BLaER1 treated with 17β-estradiol and CSF1 and Interleukin-3, amounts not matched to agents 10 nM and 100 nM (cell line): ENCODE measurements around the gene CD226.

Experiments used
- H3K27ac ChIP-seq, 11 experiments: shearing (Covaris generic); formaldehyde crosslinking; 2 replicates each; pipeline ENCODE4 v1.8.1; 2022
- H3K27me3 ChIP-seq, 11 experiments: shearing (Covaris generic); formaldehyde crosslinking; 2 replicates each; pipeline ENCODE4 v1.8.1; 2022
- H3K36me3 ChIP-seq, 11 experiments: shearing (Covaris generic); formaldehyde crosslinking; 2 replicates each; pipeline ENCODE4 v1.8.1; 2022
- H3K4me1 ChIP-seq, 10 experiments: shearing (Covaris generic); formaldehyde crosslinking; 2 replicates each; pipeline ENCODE4 v1.8.1; 2022
- H3K4me2 ChIP-seq, 11 experiments: shearing (Covaris generic); formaldehyde crosslinking; 2 replicates each; pipeline ENCODE4 v1.8.1; 2022
- H3K4me3 ChIP-seq, 10 experiments: shearing (Covaris generic); formaldehyde crosslinking; 2 replicates each; pipeline ENCODE4 v1.8.1; 2022
- H3K9ac ChIP-seq, 11 experiments: shearing (Covaris generic); formaldehyde crosslinking; 2 replicates each; pipeline ENCODE4 v1.8.1; 2022
- H3K9me3 ChIP-seq, 11 experiments: shearing (Covaris generic); formaldehyde crosslinking; replicated peaks in 1 of 11; 2 replicates each; pipeline ENCODE4 v1.8.1; 2022
- H4K20me1 ChIP-seq, 11 experiments: shearing (Covaris generic); formaldehyde crosslinking; 2 replicates each; pipeline ENCODE4 v1.8.1; 2022
- Cebpa-rat ChIP-seq, 11 experiments: shearing (Covaris generic); IDR thresholded peaks; 2 replicates each; pipeline ENCODE4 v1.8.1; 2022

CD226 gene

DNA sequence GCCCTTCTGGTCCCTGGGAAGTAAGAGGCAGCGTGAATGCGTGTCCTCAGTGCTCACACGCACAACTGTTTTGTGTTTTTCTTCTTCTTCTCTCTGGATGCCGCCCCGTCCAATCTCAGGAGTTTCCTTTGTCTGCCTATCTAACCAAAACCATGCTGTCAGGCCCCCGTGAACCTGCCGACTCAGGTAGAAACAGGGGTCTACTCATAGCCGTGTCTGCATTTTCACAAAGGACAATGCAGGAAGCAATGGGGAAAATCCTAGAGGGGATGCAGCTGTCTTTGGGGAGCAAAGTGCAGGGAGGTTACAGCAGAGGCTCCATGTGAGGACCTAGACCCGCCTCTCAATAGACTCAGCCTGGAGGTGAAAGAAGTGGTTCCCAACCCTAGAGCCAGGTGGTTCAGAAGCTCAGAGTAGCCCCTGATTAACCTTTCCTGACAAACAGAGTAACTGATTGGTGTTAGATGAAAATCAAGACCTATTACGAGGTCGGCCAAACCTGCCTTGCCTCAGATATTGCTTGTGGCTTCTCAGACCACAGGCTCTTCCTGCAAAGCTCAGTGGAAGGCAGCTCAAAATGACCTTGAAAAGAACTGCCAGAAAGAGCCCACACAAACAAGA lies 49.3 kb downstream of the CD226 start:
- Histone ChIP-seq H3K27me3 (no peaks in the 10 kb centered on the region), H3K4me3 (no peak overlapping the region), H3K9me3 (peaks cover 0 to 5% (median 0%) of the 10 kb centered on the region in 11 experiments; a peak in 1 of 22 replicates), H3K9ac (no peak overlapping the region), H3K36me3 (no peaks in the 10 kb centered on the region), H3K4me2 (peak overlapping the region in 4 of 11 experiments; percentile 8 to 25 (median 20); a peak in 3 of 22 replicates), H3K27ac (no peak overlapping the region), H3K4me1 (peaks cover 0 to 7% (median 0%) of the 10 kb centered on the region in 10 experiments; a peak in 5 of 20 replicates), H4K20me1 (no peaks in the 10 kb centered on the region)
- no peak for TF ChIP-seq Cebpa-rat (IDR thresholded peaks at IDR 0.05)

DNA sequence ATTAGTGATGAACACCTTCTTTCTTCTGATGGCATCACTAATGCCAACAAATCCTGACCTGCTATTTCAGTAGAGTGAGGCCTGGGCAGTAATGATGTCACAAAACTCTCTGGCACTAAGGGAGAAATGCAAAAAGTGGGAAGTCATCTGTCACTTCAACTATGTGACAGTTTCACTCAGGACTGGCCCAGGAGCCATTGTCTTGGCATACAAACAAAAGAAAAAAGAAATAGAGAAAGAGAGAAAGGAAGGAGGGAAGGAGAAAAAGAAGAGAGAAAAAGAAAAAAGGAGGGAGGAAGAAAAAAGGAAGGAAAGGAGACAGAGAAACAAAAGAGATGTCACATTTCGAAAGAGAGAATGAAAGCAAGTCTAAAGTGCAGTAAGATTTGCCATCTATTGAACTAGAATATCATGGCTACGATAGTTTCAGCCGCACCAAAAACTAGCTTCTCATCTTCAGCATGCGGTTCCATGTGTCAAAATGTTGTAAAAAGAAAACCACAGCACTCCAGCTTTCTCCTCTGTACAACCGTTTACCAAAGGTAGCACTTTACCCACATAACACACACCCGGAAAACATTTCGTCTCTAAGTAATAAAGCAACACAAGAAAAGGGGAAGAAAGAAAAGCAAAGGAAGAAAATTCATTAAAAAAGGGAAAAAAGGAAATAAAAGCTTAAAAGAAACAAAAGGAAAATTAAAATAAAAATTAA lies 50.1 kb downstream of the CD226 start:
- Histone ChIP-seq H3K4me3 (no peak overlapping the region), H3K9me3 (peaks cover 0 to 5% (median 0%) of the 10 kb centered on the region in 11 experiments; a peak in 1 of 22 replicates), H3K27me3 (no peaks in the 10 kb centered on the region), H3K27ac (no peak overlapping the region), H3K4me1 (peaks cover 0 to 7% (median 0%) of the 10 kb centered on the region in 10 experiments; a peak in 5 of 20 replicates), H3K4me2 (no peak overlapping the region), H4K20me1 (no peaks in the 10 kb centered on the region), H3K9ac (no peak overlapping the region), H3K36me3 (no peaks in the 10 kb centered on the region)
- no peak for TF ChIP-seq Cebpa-rat (IDR thresholded peaks at IDR 0.05)

DNA sequence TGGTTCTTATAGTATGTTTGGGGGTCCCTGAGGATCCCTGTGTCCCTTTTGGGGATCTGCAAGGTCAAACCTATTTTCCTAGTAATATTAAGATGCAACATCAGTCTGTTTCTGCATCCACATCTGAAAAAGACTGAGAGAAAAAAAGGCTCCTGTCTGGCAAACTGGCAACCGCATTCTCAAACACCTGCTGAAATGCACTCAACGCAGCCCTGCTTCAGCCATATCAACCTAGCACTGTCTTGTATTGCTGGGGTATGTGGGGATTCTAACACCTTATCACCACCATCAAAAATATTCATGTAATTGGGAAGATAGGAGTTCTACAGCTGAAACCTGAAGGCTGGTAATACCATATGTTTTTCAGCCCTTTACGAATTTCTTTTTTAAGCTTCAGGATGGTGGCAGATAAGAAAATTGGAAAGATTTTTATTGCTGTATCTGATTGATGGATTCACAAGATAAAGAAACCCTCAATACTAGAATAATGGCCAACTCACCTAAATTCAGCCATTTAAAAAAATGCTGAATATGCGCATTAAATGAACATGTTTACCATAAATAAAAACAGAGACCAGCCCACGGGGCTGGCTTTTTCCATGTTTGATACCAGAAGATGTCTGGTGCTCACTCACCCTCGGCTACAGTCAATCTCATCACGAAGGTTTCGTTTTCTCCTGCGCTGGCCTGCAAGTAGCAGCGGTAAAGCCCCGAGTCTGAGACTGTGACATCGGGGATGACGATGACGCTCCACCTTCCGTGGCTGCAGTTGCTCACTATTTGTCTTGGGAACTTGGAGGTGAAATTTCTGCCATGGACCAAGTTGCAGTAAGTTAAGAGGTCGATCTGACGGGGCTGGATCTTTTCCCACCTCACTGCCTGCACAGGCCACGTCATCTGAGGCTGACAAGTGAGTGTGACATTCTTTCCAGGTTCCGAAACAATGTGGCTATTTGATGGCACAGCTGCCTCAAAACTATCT lies 52.3 kb downstream of the CD226 start:
- Histone ChIP-seq H3K27me3 (no peaks in the 10 kb centered on the region), H3K9ac (no peak overlapping the region), H3K9me3 (peaks cover 0 to 5% (median 0%) of the 10 kb centered on the region in 11 experiments; a peak in 1 of 22 replicates), H3K36me3 (no peaks in the 10 kb centered on the region), H3K27ac (no peak overlapping the region), H4K20me1 (no peaks in the 10 kb centered on the region), H3K4me1 (peaks cover 0 to 7% (median 0%) of the 10 kb centered on the region in 10 experiments; a peak in 5 of 20 replicates), H3K4me3 (no peak overlapping the region), H3K4me2 (no peak overlapping the region)
- no peak for TF ChIP-seq Cebpa-rat (IDR thresholded peaks at IDR 0.05)

DNA sequence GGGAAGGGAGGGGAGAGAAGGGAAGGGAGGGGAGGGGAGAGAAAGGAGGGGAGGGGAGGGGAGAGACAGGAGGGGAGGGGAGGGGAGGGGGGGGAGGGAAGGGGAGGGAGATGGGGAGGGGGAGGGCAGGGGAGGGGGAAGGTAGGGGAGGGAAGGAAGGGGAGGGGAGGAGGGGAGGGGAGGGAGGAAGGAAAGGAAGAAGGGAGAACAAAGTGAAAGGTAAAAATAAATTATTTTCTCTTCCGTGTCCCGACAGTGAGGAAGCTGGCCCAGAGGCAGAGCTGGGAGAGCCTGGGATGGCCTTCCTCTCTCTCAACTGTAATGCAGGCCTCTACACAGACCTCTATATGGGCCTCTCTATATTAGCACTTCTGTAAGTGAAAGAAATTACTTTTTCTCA lies 53.2 kb downstream of the CD226 start:
- Histone ChIP-seq H3K27ac (no peak overlapping the region), H3K27me3 (no peaks in the 10 kb centered on the region), H4K20me1 (no peaks in the 10 kb centered on the region), H3K36me3 (no peaks in the 10 kb centered on the region), H3K4me2 (no peak overlapping the region), H3K9ac (no peak overlapping the region), H3K4me1 (peaks cover 0 to 7% (median 0%) of the 10 kb centered on the region in 10 experiments; a peak in 5 of 20 replicates), H3K9me3 (no peaks in the 10 kb centered on the region), H3K4me3 (no peak overlapping the region)
- no peak for TF ChIP-seq Cebpa-rat (IDR thresholded peaks at IDR 0.05)

DNA sequence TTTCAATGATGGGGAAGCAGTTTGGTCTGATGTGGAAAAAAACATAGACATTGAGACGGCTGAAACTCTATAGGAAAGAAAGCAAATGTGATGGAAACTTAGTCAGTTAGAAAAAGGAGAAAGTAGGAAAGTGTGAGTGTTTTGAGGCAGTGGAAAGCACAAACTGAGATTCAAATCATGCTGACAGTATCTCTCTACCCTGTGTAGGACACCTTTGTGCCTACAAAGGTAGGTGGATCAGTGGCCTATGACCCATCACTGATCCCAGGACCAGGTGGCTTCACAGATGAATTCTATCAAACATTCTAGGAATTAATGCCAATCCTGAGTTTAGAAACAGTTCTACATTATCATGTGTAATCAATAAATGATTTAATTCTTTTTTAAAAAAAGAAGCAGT lies 57.1 kb downstream of the CD226 start:
- no peak overlapping the region for H3K4me3 ChIP-seq
- no peak overlapping the region for H3K4me2 ChIP-seq
- H3K4me1 ChIP-seq = peaks cover 0 to under 1% (median 0%) of the 10 kb centered on the region in 10 experiments; a peak in 2 of 20 replicates
- no peaks in the 10 kb centered on the region for H3K36me3 ChIP-seq
- no peak overlapping the region for H3K27ac ChIP-seq
- no peaks in the 10 kb centered on the region for H3K27me3 ChIP-seq
- no peak for TF ChIP-seq Cebpa-rat (IDR thresholded peaks at IDR 0.05)
- H3K9me3 ChIP-seq = no peaks in the 10 kb centered on the region
- no peak overlapping the region for H3K9ac ChIP-seq
- H4K20me1 ChIP-seq = no peaks in the 10 kb centered on the region

DNA sequence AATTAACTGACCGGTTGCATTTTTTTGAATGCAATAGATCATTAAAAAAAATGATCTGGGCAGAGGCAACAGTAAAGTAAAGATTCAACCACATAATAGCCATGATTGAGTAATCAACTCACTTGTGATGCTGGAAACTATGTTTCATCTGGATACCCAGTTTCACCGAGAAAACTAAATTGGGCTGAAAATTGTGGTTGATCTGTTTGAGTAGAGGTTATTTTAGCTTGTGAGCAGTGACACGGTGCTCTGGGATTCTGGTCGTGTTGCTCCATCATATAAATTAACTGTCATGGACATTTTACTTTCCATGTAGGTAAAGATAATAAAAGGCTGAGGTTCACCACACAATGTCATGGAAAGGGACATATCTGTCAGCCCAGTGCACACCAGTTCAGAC lies 58.7 kb downstream of the CD226 start:
- TF ChIP-seq Cebpa-rat (IDR thresholded peaks at IDR 0.05) = no peak
- Histone ChIP-seq H3K9ac (no peak overlapping the region), H3K27me3 (no peaks in the 10 kb centered on the region), H3K27ac (no peak overlapping the region), H3K4me1 (peaks cover 0 to 6% (median under 1%) of the 10 kb centered on the region in 10 experiments; a peak in 11 of 20 replicates), H3K9me3 (no peaks in the 10 kb centered on the region), H3K36me3 (no peaks in the 10 kb centered on the region), H4K20me1 (no peaks in the 10 kb centered on the region), H3K4me3 (no peak overlapping the region), H3K4me2 (no peak overlapping the region)

DNA sequence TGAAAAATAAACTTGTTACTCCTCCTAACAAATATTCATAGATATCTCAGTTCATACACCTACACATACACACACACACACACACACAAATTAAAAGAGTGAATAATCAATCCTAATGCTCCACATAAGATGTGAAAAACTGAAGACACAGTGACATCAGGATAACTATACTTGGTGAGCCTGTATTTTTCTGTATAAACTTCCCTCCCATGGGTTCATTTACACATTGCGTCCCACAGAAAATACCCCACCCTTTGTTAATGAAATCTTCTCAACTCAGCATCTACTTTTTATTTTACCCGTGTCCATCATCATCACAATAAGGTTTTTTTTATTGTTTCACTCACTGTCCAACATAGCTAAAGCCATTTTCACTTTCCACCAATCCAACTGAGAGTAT lies 60.4 kb downstream of the CD226 start:
- Histone ChIP-seq H4K20me1 (no peaks in the 10 kb centered on the region), H3K9me3 (no peaks in the 10 kb centered on the region), H3K4me2 (no peak overlapping the region), H3K27ac (no peak overlapping the region), H3K27me3 (no peaks in the 10 kb centered on the region), H3K4me3 (no peak overlapping the region), H3K4me1 (peaks cover 5 to 19% (median 15%) of the 10 kb centered on the region in 10 experiments), H3K36me3 (no peaks in the 10 kb centered on the region), H3K9ac (no peak overlapping the region)
- TF ChIP-seq Cebpa-rat (IDR thresholded peaks at IDR 0.05) = no peak

DNA sequence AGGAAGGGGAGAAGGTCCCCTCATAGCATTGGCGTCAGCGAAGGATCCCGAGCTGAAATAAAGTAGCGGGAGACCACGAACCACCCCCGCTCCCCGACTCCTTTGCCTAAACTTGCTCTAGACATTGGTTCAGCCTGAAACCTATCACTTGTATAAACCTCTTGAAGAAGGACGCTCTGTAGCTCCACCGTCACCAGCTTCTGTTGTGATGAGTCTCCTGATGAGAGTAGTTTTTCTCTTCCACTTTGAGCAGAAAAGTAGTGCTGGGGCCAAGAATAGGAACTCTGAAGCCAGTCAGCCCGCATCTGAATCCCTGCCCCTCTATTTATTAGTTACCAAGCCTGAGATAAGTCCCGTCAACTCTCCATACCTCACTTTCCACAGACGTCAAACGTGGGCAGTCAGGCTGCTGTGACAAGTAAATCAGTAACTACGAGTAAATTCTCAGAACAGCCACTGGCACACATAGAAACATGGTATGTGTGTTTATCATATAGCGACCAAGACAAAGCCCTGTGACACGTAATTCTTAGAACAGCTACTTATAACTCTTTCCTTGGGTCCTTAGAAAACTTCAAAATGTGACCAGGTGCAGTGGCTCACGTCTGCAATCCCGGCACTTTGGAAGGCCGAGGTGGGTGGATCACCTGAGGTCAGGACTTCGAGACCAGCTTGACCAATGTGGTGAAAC lies 61.7 kb downstream of the CD226 start:
- H3K4me2 ChIP-seq = peak overlapping the region in 1 of 11 experiments; percentile 25; a peak in 2 of 22 replicates
- no peaks in the 10 kb centered on the region for H4K20me1 ChIP-seq
- no peaks in the 10 kb centered on the region for H3K9me3 ChIP-seq
- no peaks in the 10 kb centered on the region for H3K36me3 ChIP-seq
- no peaks in the 10 kb centered on the region for H3K27me3 ChIP-seq
- no peak overlapping the region for H3K9ac ChIP-seq
- no peak overlapping the region for H3K4me3 ChIP-seq
- no peak for TF ChIP-seq Cebpa-rat (IDR thresholded peaks at IDR 0.05)
- H3K27ac ChIP-seq = no peak overlapping the region
- H3K4me1 ChIP-seq = peaks cover 5 to 21% (median 15%) of the 10 kb centered on the region in 10 experiments
